ENCODE results near the gene SLC1A7.

- no peak for TF ChIP-seq POLR2A (IDR thresholded peaks at IDR 0.05)
- TF ChIP-seq, protein P1, sequence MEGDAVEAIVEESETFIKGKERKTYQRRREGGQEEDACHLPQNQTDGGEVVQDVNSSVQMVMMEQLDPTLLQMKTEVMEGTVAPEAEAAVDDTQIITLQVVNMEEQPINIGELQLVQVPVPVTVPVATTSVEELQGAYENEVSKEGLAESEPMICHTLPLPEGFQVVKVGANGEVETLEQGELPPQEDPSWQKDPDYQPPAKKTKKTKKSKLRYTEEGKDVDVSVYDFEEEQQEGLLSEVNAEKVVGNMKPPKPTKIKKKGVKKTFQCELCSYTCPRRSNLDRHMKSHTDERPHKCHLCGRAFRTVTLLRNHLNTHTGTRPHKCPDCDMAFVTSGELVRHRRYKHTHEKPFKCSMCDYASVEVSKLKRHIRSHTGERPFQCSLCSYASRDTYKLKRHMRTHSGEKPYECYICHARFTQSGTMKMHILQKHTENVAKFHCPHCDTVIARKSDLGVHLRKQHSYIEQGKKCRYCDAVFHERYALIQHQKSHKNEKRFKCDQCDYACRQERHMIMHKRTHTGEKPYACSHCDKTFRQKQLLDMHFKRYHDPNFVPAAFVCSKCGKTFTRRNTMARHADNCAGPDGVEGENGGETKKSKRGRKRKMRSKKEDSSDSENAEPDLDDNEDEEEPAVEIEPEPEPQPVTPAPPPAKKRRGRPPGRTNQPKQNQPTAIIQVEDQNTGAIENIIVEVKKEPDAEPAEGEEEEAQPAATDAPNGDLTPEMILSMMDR (IDR thresholded peaks at IDR 0.05) = no peak
Measured at GRCh38 chr1:53125623-53126360, 16.6 kb downstream of the SLC1A7 start.

Data from Peyer's patch (tissue), 4 donors.